ENCODE data around the gene PLCB3.
A peak's percentile ranks its signal among the peaks of the same experiment; 100 is the strongest.

- TF ChIP-seq, protein P1, sequence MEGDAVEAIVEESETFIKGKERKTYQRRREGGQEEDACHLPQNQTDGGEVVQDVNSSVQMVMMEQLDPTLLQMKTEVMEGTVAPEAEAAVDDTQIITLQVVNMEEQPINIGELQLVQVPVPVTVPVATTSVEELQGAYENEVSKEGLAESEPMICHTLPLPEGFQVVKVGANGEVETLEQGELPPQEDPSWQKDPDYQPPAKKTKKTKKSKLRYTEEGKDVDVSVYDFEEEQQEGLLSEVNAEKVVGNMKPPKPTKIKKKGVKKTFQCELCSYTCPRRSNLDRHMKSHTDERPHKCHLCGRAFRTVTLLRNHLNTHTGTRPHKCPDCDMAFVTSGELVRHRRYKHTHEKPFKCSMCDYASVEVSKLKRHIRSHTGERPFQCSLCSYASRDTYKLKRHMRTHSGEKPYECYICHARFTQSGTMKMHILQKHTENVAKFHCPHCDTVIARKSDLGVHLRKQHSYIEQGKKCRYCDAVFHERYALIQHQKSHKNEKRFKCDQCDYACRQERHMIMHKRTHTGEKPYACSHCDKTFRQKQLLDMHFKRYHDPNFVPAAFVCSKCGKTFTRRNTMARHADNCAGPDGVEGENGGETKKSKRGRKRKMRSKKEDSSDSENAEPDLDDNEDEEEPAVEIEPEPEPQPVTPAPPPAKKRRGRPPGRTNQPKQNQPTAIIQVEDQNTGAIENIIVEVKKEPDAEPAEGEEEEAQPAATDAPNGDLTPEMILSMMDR (IDR thresholded peaks at IDR 0.05; ENCODE audit: insufficient read depth, low read length): no peak
- TF ChIP-seq POLR2AphosphoS5 (IDR thresholded peaks at IDR 0.05; ENCODE audit: low read depth) (0 out of 2 replicates have a peak, but pooled peaks have one; percentile 41), SPI1 (IDR thresholded peaks at IDR 0.05; ENCODE audit: borderline replicate concordance, low read depth) (peak; percentile 73; the same call in 1 of the 2 replicates)
Observed at GRCh38 chr11:64269540-64270220, 18.4 kb downstream of the PLCB3 start.

Measured in HL-60 (cell line).